GM10266 (cell line): ENCODE results near the gene CDH6.

Source experiments
- DNase-seq: peaks from one replicate; pipeline ENCODE4 v3.0.0; 2012; ENCODE audit errors: extremely low spot score
- CTCF ChIP-seq: IDR thresholded peaks from 2 replicates; pipeline ENCODE4 v1.5.1; 2012; ENCODE audit warnings: mild to moderate bottlenecking, low read depth; ENCODE audit not compliant: control insufficient read depth, insufficient read depth; ENCODE audit errors: missing control alignments

Gene CDH6

GRCh38 chr5:31185951-31186350 lies 7.5 kb upstream of the CDH6 start:
- no peak for DNase-seq

GRCh38 chr5:31186672-31187267 lies 6.7 kb upstream of the CDH6 start:
- DNase-seq = no peak
- peak; percentile 58 for TF ChIP-seq CTCF

More at GRCh38 chr5:31185951-31186350, 7.5 kb upstream of the CDH6 start:
- no peak for TF ChIP-seq CTCF

GRCh38 chr5:31187591-31187990 lies 5.9 kb upstream of the CDH6 start:
- no peak for DNase-seq
- TF ChIP-seq CTCF = no peak

GRCh38 chr5:31192442-31192841 lies 1.0 kb upstream of the CDH6 start:
- TF ChIP-seq CTCF = no peak
- DNase-seq = no peak

- no peak for DNase-seq
- no peak for TF ChIP-seq CTCF
Observed at GRCh38 chr5:31193116-31193515, 370 bp upstream of the CDH6 start.

GRCh38 chr5:31194468-31194813 lies 955 bp downstream of the CDH6 start:
- TF ChIP-seq CTCF = no peak
- no peak for DNase-seq

- TF ChIP-seq CTCF = no peak
- no peak for DNase-seq
Observed at GRCh38 chr5:31194892-31195555, 1.5 kb downstream of the CDH6 start.
